OCI-LY3 (cell line): ENCODE measurements around the gene RNF115.
"Not testable (repeated sequence)": the region's sequence is repeated elsewhere in the genome, so short reads cannot be mapped to it uniquely, and the experiment has no call there.

Source experiments
- H2AFZ ChIP-seq: fragments of 200-600, 300-600 bp; shearing (Covaris generic); 2 replicates; pipeline ENCODE4 v1.6.0; 2014; ENCODE audit warnings: antibody characterized with exemption, low read depth, low read length
- H3K27ac ChIP-seq: fragments of 200-600, 300-600 bp; sonication (generic); 2 replicates; pipeline ENCODE4 v1.5.1; 2014; ENCODE audit warnings: mild to moderate bottlenecking, low read length, moderate library complexity, mixed read lengths
- H3K27me3 ChIP-seq: fragments of 200-600, 300-600 bp; sonication (generic); 2 replicates; pipeline ENCODE4 v1.6.1; 2014; ENCODE audit warnings: low read depth, low read length, mixed read lengths
- H3K36me3 ChIP-seq: fragments of 200-600, 300-600 bp; sonication (generic); replicated peaks from 2 replicates; pipeline ENCODE3; 2014; ENCODE audit warnings: low read depth, low read length, mixed read lengths
- H3K4me1 ChIP-seq: fragments of 300-600, 200-600 bp; sonication (generic); 2 replicates; pipeline ENCODE4 v1.6.1; 2014; ENCODE audit warnings: low read length, mixed read lengths
- H3K4me2 ChIP-seq: fragments of 200-600, 300-600 bp; sonication (generic); 2 replicates; pipeline ENCODE4 v1.6.1; 2014; ENCODE audit warnings: low read length, mixed read lengths
- H3K4me3 ChIP-seq: fragments of 300-600, 200-600 bp; sonication (generic); 2 replicates; pipeline ENCODE4 v1.5.1; 2014; ENCODE audit warnings: antibody characterized with exemption, mild to moderate bottlenecking, low read length, moderate library complexity
- H3K79me2 ChIP-seq: fragments of 300-600, 200-600 bp; shearing (Covaris generic); 2 replicates; pipeline ENCODE4 v1.6.1; 2014; ENCODE audit warnings: mild to moderate bottlenecking, low read length, mixed read lengths
- H3K9ac ChIP-seq: fragments of 300-600, 200-600 bp; shearing (Covaris generic); 2 replicates; pipeline ENCODE4 v1.6.0; 2014; ENCODE audit warnings: mild to moderate bottlenecking, low read length, moderate library complexity
- H3K9me3 ChIP-seq: fragments of 200-600, 300-600 bp; shearing (Covaris generic); 2 replicates; pipeline ENCODE4 v1.6.1; 2014; ENCODE audit warnings: low read length, mixed read lengths; ENCODE audit not compliant: insufficient read depth
- H4K20me1 ChIP-seq: fragments of 200-600, 300-600 bp; sonication (generic); 2 replicates; pipeline ENCODE4 v1.6.1; 2016; ENCODE audit warnings: low read length, mixed read lengths; ENCODE audit not compliant: insufficient read depth
- EZH2phosphoT487 ChIP-seq: fragments of 200-600 bp; shearing (Covaris generic); IDR thresholded peaks from 2 replicates; pipeline ENCODE4 v1.6.1; 2018; ENCODE audit warnings: antibody characterized with exemption, mixed run types, low read depth
- TF ChIP-seq, protein P1 (sequence below): fragments of 200-600, 300-600 bp; sonication (generic); IDR thresholded peaks from 2 replicates; pipeline ENCODE4 v1.5.1; 2014; ENCODE audit warnings: antibody characterized with exemption, low read length, low read depth

Gene RNF115

DNA sequence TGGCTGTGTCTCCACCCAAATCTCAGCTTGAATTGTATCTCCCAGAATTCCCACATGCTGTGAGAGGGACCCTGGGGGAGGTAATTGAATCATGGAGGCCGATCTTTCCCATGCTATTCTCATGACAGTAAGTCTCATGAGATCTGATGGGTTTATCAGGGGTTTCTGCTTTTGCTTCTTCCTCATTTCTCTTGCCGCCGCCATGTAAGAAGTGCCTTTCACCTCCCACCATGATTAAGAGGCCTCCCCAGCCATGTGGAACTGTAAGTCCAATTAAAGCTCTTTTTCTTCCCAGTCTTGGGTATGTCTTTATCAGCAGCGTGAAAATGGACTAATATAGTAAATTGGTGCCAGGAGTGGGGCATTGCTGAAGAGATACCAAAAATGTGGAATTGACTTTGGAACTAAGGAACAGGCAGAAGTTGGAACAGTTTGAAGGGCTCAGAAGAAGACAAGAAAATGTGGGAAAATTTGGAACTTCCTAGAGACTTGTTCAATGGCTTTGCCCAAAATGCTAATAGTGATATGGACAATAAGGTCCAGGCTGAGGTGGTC is 63.4 kb downstream of the RNF115 start:
- not testable (repeated sequence) for H3K27me3 ChIP-seq, H4K20me1 ChIP-seq, H3K4me3 ChIP-seq, H3K9ac ChIP-seq, H3K4me1 ChIP-seq, H2AFZ ChIP-seq, H3K79me2 ChIP-seq, H3K4me2 ChIP-seq, H3K9me3 ChIP-seq, H3K27ac ChIP-seq
- H3K36me3 ChIP-seq: peaks cover 44% of the 10 kb centered on the region

DNA sequence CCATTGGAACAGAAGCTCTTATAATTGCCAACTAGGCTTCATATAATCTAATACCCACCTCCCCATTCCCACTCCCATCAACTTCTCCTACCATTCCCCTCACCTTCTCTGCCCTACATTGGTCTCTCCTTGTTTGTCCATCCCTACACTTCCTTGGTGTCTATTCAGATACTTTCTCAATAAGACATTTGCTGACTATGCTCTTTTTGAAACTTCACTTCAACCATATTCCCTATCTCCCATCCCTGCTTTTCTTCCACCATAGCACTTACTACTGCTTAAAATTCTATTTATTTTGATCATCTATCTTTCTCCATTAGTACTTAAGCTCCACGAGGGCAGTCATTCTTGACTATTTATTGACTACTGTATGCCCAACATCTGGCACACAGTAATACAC is 64.2 kb downstream of the RNF115 start:
- H4K20me1 ChIP-seq: no peaks in the 10 kb centered on the region
- H3K27me3 ChIP-seq: no peaks in the 10 kb centered on the region
- TF ChIP-seq EZH2phosphoT487: no peak
- TF ChIP-seq, protein P1, sequence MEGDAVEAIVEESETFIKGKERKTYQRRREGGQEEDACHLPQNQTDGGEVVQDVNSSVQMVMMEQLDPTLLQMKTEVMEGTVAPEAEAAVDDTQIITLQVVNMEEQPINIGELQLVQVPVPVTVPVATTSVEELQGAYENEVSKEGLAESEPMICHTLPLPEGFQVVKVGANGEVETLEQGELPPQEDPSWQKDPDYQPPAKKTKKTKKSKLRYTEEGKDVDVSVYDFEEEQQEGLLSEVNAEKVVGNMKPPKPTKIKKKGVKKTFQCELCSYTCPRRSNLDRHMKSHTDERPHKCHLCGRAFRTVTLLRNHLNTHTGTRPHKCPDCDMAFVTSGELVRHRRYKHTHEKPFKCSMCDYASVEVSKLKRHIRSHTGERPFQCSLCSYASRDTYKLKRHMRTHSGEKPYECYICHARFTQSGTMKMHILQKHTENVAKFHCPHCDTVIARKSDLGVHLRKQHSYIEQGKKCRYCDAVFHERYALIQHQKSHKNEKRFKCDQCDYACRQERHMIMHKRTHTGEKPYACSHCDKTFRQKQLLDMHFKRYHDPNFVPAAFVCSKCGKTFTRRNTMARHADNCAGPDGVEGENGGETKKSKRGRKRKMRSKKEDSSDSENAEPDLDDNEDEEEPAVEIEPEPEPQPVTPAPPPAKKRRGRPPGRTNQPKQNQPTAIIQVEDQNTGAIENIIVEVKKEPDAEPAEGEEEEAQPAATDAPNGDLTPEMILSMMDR: no peak
- H3K27ac ChIP-seq: no peak overlapping the region
- H3K9me3 ChIP-seq: no peaks in the 10 kb centered on the region
- no peaks in the 10 kb centered on the region for H3K79me2 ChIP-seq
- no peak overlapping the region for H2AFZ ChIP-seq
- H3K36me3 ChIP-seq: peaks cover 44% of the 10 kb centered on the region
- H3K4me1 ChIP-seq: no peaks in the 10 kb centered on the region
- no peak overlapping the region for H3K9ac ChIP-seq
- H3K4me2 ChIP-seq: no peak overlapping the region
- no peak overlapping the region for H3K4me3 ChIP-seq

DNA sequence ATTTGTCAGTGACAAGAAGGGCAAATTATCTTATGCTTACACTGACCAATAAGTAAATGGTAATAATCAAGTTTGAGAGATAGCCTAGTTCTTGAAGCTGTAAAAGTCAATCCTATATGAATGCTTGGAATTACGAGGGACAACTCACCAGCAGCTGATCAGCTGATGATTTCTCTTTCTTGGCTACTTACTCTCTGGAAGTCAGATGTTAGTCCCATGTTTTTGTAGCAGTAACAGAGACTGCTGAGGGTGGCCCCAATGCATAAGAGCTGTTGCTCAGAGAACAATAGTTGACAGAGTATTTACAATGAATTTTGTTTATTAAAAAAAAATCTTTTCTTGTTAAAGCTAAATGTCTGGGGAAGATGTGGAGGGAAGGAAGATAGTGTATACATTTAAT is 65.3 kb downstream of the RNF115 start:
- Histone ChIP-seq H3K4me1 (no peaks in the 10 kb centered on the region), H3K9me3 (no peaks in the 10 kb centered on the region), H4K20me1 (no peaks in the 10 kb centered on the region), H3K79me2 (no peaks in the 10 kb centered on the region), H3K4me3 (no peak overlapping the region), H3K9ac (no peak overlapping the region), H3K27me3 (no peaks in the 10 kb centered on the region), H3K4me2 (no peak overlapping the region), H3K27ac (no peak overlapping the region), H2AFZ (no peak overlapping the region), H3K36me3 (peaks cover 43% of the 10 kb centered on the region)
- TF ChIP-seq, protein P1: no peak
- TF ChIP-seq EZH2phosphoT487: no peak

DNA sequence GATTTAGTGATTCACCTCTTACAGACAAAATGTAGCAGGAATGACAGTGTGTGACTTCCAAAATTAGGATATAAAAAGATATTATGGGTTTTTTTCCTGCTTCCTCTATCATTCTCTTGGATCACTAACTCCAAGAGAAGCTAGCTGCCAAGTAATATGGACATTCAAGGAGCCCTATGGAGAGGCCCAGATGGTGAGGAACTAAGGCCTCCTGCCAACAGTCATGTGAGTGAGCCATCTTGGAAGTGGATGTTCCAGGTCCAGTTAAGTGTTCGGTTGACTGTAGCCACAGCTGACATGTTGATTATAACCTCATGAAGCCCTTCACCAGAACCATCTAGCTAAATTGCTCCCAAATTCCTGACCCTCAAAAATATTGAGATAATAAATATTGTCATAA is 65.8 kb downstream of the RNF115 start:
- TF ChIP-seq, protein P1: no peak
- TF ChIP-seq EZH2phosphoT487: no peak
- H3K4me3 ChIP-seq: no peak overlapping the region
- H3K9ac ChIP-seq: no peak overlapping the region
- H3K79me2 ChIP-seq: no peaks in the 10 kb centered on the region
- no peak overlapping the region for H3K27ac ChIP-seq
- no peaks in the 10 kb centered on the region for H3K9me3 ChIP-seq
- H3K4me2 ChIP-seq: no peak overlapping the region
- H3K36me3 ChIP-seq: peaks cover 42% of the 10 kb centered on the region
- no peaks in the 10 kb centered on the region for H3K27me3 ChIP-seq
- no peaks in the 10 kb centered on the region for H3K4me1 ChIP-seq
- no peaks in the 10 kb centered on the region for H4K20me1 ChIP-seq
- no peak overlapping the region for H2AFZ ChIP-seq

DNA sequence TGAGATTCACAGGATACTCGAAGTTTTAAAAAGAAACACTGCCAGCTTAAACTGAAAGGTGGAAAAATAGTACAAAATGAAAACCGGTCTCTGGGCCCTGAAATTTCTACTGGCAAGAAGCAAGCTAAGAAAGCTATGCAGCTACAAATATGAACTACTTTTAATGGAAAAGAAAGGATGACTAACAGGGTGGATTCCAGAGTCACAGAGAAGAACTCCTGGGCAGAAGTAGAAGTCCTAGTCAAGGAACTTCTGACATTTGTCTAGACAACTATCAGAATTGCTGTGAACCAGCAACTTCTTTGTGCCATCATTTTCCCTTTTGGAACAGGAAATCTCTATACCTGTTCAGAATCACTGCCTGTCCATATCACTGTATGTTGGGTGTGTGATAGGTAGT is 66.5 kb downstream of the RNF115 start:
- H3K36me3 ChIP-seq: peaks cover 37% of the 10 kb centered on the region
- no peaks in the 10 kb centered on the region for H3K4me1 ChIP-seq
- no peak overlapping the region for H3K4me3 ChIP-seq
- H3K79me2 ChIP-seq: no peaks in the 10 kb centered on the region
- H3K9me3 ChIP-seq: no peaks in the 10 kb centered on the region
- no peaks in the 10 kb centered on the region for H3K27me3 ChIP-seq
- no peak overlapping the region for H3K9ac ChIP-seq
- no peak overlapping the region for H2AFZ ChIP-seq
- no peak for TF ChIP-seq EZH2phosphoT487
- TF ChIP-seq, protein P1: no peak
- no peaks in the 10 kb centered on the region for H4K20me1 ChIP-seq
- no peak overlapping the region for H3K4me2 ChIP-seq
- no peak overlapping the region for H3K27ac ChIP-seq
